A673 (cell line): ENCODE measurements around the gene VANGL1.

Experiments used
- CTCF ChIP-seq: fragments of 300-800, 200-600 bp; sonication (generic); conservative IDR thresholded peaks from 2 replicates; pipeline ENCODE4 v1.5.1; 2017; ENCODE audit warnings: low read depth, mild to moderate bottlenecking, antibody characterized with exemption, low read length, moderate library complexity, mixed read lengths
- EZH2 ChIP-seq: fragments of 200-600 bp; sonication (generic); IDR thresholded peaks from 2 replicates; pipeline ENCODE4 v1.6.1; 2017; ENCODE audit warnings: borderline replicate concordance, low read depth, mild to moderate bottlenecking, mixed read lengths, antibody characterized with exemption, low read length; ENCODE audit not compliant: poor library complexity, severe bottlenecking

- no peak for TF ChIP-seq CTCF
- TF ChIP-seq EZH2 = no peak
Measured at GRCh38 chr1:115658646-115659045, 16.9 kb downstream of the VANGL1 start.
